Measurements from ENCODE around the gene DNAH17. TPM values are rescaled to one million over a fixed set of nuclear protein-coding genes. Genes with fewer than 3 reads are reported as not detected.

The DNAH17 gene
- total RNA-seq, 2 donors from 2014 or later = 0.13 to 0.64 TPM

DNA sequence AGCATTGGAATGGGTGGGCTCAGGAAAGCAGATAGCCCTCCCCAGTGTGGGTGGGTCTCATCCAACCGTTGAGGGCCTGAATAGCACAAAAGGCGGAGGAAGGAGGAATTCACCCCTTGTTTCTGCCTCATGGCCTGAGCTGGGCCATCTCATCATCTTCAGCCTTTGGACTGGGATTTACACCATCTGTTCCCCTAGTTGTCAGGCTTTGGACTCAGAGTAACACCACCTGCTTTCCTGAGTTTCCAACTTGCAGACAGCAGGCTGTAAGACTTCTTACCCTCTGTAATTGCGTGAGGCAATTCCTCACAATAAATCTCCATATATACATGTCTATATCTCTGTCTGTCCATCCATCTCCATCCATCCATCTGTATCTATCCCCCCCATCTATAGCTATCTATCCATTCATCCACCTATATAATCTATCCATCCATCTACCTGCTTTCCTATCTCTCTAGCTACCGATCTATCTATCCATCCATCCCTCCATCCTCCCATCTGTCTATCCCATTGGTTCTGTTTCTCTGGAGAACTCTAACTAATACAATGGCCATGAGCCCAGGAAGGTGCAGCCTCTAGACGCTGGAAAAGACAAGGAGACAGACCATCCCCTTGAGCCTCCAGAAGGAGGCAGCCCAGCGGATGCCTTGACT lies 21.3 kb downstream of the DNAH17 start:
- Mint-ChIP-seq H3K9me3 (no peaks in the 10 kb centered on the region), H3K36me3 (ENCODE audit: low read depth) (no peaks in the 10 kb centered on the region), H3K4me3 (no peak overlapping the region), H3K4me1 (no peaks in the 10 kb centered on the region), H3K27me3 (ENCODE audit: insufficient read depth) (no peaks in the 10 kb centered on the region), H3K27ac (no peak overlapping the region)
- Histone ChIP-seq H3K27me3 (ENCODE audit: control insufficient read depth, insufficient read depth, low read length, poor library complexity, severe bottlenecking) (no peaks in the 10 kb centered on the region), H3K9me3 (ENCODE audit: control insufficient read depth, low read length) (no peaks in the 10 kb centered on the region), H3K9ac (ENCODE audit: extremely low read depth, low read length, poor library complexity, severe bottlenecking) (no peak overlapping the region), H3K4me1 (ENCODE audit: control insufficient read depth, insufficient read depth, low read length) (no peaks in the 10 kb centered on the region), H3K4me3 (ENCODE audit: low read length) (no peak overlapping the region), H3K27ac (ENCODE audit: low read depth, low read length) (no peak overlapping the region), H3K36me3 (ENCODE audit: control insufficient read depth, insufficient read depth, low read length) (no peaks in the 10 kb centered on the region)
- TF ChIP-seq, protein P1, sequence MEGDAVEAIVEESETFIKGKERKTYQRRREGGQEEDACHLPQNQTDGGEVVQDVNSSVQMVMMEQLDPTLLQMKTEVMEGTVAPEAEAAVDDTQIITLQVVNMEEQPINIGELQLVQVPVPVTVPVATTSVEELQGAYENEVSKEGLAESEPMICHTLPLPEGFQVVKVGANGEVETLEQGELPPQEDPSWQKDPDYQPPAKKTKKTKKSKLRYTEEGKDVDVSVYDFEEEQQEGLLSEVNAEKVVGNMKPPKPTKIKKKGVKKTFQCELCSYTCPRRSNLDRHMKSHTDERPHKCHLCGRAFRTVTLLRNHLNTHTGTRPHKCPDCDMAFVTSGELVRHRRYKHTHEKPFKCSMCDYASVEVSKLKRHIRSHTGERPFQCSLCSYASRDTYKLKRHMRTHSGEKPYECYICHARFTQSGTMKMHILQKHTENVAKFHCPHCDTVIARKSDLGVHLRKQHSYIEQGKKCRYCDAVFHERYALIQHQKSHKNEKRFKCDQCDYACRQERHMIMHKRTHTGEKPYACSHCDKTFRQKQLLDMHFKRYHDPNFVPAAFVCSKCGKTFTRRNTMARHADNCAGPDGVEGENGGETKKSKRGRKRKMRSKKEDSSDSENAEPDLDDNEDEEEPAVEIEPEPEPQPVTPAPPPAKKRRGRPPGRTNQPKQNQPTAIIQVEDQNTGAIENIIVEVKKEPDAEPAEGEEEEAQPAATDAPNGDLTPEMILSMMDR (conservative IDR thresholded peaks at IDR 0.05) = no peak
- DNase-seq = no peak
- WGBS, 2 experiments (ENCODE audit: insufficient coverage in 1 of 2, insufficient read length in 1 of 2) = 88 to 89% methylated on average over 6 of the region's 6 CpGs

GRCh38 chr17:78550464-78550863 lies 26.7 kb downstream of the DNAH17 start:
- H3K27me3 Mint-ChIP-seq (ENCODE audit: insufficient read depth) = peaks cover 2% of the 10 kb centered on the region
- peaks cover 9% of the 10 kb centered on the region for H3K9me3 Mint-ChIP-seq
- H3K4me1 Mint-ChIP-seq = no peaks in the 10 kb centered on the region
- no peak for DNase-seq
- H3K36me3 Mint-ChIP-seq (ENCODE audit: low read depth) = no peaks in the 10 kb centered on the region
- no peaks in the 10 kb centered on the region for H3K4me1 ChIP-seq (ENCODE audit: control insufficient read depth, insufficient read depth, low read length)
- TF ChIP-seq, protein P1 (conservative IDR thresholded peaks at IDR 0.05) = no peak
- no peaks in the 10 kb centered on the region for H3K9me3 ChIP-seq (ENCODE audit: control insufficient read depth, low read length)
- no peak overlapping the region for H3K4me3 Mint-ChIP-seq
- H3K27ac Mint-ChIP-seq = no peak overlapping the region
- no peak overlapping the region for H3K9ac ChIP-seq (ENCODE audit: extremely low read depth, low read length, poor library complexity, severe bottlenecking)
- no peaks in the 10 kb centered on the region for H3K27me3 ChIP-seq (ENCODE audit: control insufficient read depth, insufficient read depth, low read length, poor library complexity, severe bottlenecking)
- H3K27ac ChIP-seq (ENCODE audit: low read depth, low read length) = no peak overlapping the region
- WGBS, 2 experiments (ENCODE audit: insufficient coverage in 1 of 2, insufficient read length in 1 of 2) = 89 to 98% methylated on average over 6 of the region's 6 CpGs
- H3K4me3 ChIP-seq (ENCODE audit: low read length) = no peak overlapping the region
- no peaks in the 10 kb centered on the region for H3K36me3 ChIP-seq (ENCODE audit: control insufficient read depth, insufficient read depth, low read length)

GRCh38 chr17:78548725-78549124 lies 28.5 kb downstream of the DNAH17 start:
- Mint-ChIP-seq H3K9me3 (peaks cover 9% of the 10 kb centered on the region), H3K27me3 (ENCODE audit: insufficient read depth) (peaks cover 2% of the 10 kb centered on the region)

More at GRCh38 chr17:78548725-78549124, 28.5 kb downstream of the DNAH17 start:
- Mint-ChIP-seq H3K36me3 (ENCODE audit: low read depth) (no peaks in the 10 kb centered on the region), H3K4me3 (no peak overlapping the region), H3K4me1 (no peaks in the 10 kb centered on the region), H3K27ac (no peak overlapping the region)
- DNase-seq = no peak
- 93 to 100% methylated on average over 4 to 5 of the region's 5 CpGs for WGBS, 2 experiments (ENCODE audit: insufficient coverage in 1 of 2, insufficient read length in 1 of 2)
- no peak overlapping the region for H3K27ac ChIP-seq (ENCODE audit: low read depth, low read length)
- no peaks in the 10 kb centered on the region for H3K36me3 ChIP-seq (ENCODE audit: control insufficient read depth, insufficient read depth, low read length)
- H3K27me3 ChIP-seq (ENCODE audit: control insufficient read depth, insufficient read depth, low read length, poor library complexity, severe bottlenecking) = no peaks in the 10 kb centered on the region
- no peak overlapping the region for H3K4me3 ChIP-seq (ENCODE audit: low read length)
- no peaks in the 10 kb centered on the region for H3K4me1 ChIP-seq (ENCODE audit: control insufficient read depth, insufficient read depth, low read length)
- H3K9me3 ChIP-seq (ENCODE audit: control insufficient read depth, low read length) = no peaks in the 10 kb centered on the region
- no peak overlapping the region for H3K9ac ChIP-seq (ENCODE audit: extremely low read depth, low read length, poor library complexity, severe bottlenecking)
- TF ChIP-seq, protein P1 (conservative IDR thresholded peaks at IDR 0.05) = no peak

Data from endodermal cell (in vitro differentiated cells).